GM21717 (cell line): ENCODE results near the gene TMEM168.
"Not testable (repeated sequence)": the region's sequence is repeated elsewhere in the genome, so short reads cannot be mapped to it uniquely, and the experiment has no call there.

ENCODE experiments used
- ATAC-seq: cut with Tn5 transposase; IDR thresholded peaks from one replicate; pipeline ENCODE4 v1.9.1; 2021; ENCODE audit warnings: mild to moderate bottlenecking, moderate library complexity; ENCODE audit not compliant: unreplicated experiment

TMEM168 gene

GRCh38 chr7:112781558-112781957, 8.6 kb downstream of the TMEM168 start:
- ATAC-seq = no peak

- no peak for ATAC-seq
Observed at GRCh38 chr7:112781110-112781509, 9.1 kb downstream of the TMEM168 start.

GRCh38 chr7:112779667-112780066, 10.5 kb downstream of the TMEM168 start:
- no peak for ATAC-seq

- no peak for ATAC-seq
Observed at GRCh38 chr7:112777406-112777805, 12.8 kb downstream of the TMEM168 start.

- ATAC-seq = no peak
Observed at GRCh38 chr7:112771166-112771565, 19.0 kb downstream of the TMEM168 start.

GRCh38 chr7:112770051-112770450, 20.1 kb downstream of the TMEM168 start:
- ATAC-seq = no peak

GRCh38 chr7:112765105-112765504, 25.1 kb downstream of the TMEM168 start:
- no peak for ATAC-seq

GRCh38 chr7:112763996-112764395, 26.2 kb downstream of the TMEM168 start:
- no peak for ATAC-seq

GRCh38 chr7:112763298-112763697, 26.9 kb downstream of the TMEM168 start:
- ATAC-seq = no peak

- no peak for ATAC-seq
Observed at GRCh38 chr7:112759905-112760304, 30.3 kb downstream of the TMEM168 start.

- peak; percentile 46 for ATAC-seq
Observed at GRCh38 chr7:112757337-112757736, 32.9 kb downstream of the TMEM168 start.

- no peak for ATAC-seq
Observed at GRCh38 chr7:112753298-112753697, 36.9 kb downstream of the TMEM168 start.

- ATAC-seq = no peak
Observed at GRCh38 chr7:112752576-112752975, 37.6 kb downstream of the TMEM168 start.

- ATAC-seq = no peak
Observed at GRCh38 chr7:112749775-112750174, 40.4 kb downstream of the TMEM168 start.

GRCh38 chr7:112748381-112748780, 41.8 kb downstream of the TMEM168 start:
- no peak for ATAC-seq

- no peak for ATAC-seq
Observed at GRCh38 chr7:112745635-112746034, 44.6 kb downstream of the TMEM168 start.

- ATAC-seq = no peak
Observed at GRCh38 chr7:112744818-112745217, 45.4 kb downstream of the TMEM168 start.

GRCh38 chr7:112743811-112744210, 46.4 kb downstream of the TMEM168 start:
- ATAC-seq = no peak

GRCh38 chr7:112740667-112741066, 49.5 kb downstream of the TMEM168 start:
- ATAC-seq = no peak

GRCh38 chr7:112739436-112740180, 50.6 kb downstream of the TMEM168 start:
- no peak for ATAC-seq

GRCh38 chr7:112735261-112735660, 54.9 kb downstream of the TMEM168 start:
- no peak for ATAC-seq

- ATAC-seq = not testable (repeated sequence)
Observed at GRCh38 chr7:112731324-112731723, 58.9 kb downstream of the TMEM168 start.

- no peak for ATAC-seq
Observed at GRCh38 chr7:112726076-112726475, 64.1 kb downstream of the TMEM168 start.
